A549 (cell line): Measurements from ENCODE around the gene SORCS1. TPM values are rescaled to one million over a fixed set of nuclear protein-coding genes. Genes with fewer than 3 reads are reported as not detected.

Experiments used
- ATAC-seq, 2 experiments: fragments of 200-7000 bp in 1 of 2; fragments of >200 bp in 1 of 2; cut with Nextera tagmentation in 1 of 2; cut with Tn5 transposase in 1 of 2; 3 replicates each; pipeline versions ENCODE4 v1.8.0 to v1.9.1; 2018 to 2020; ENCODE audit warnings: mild to moderate bottlenecking in 1 of 2, moderate library complexity in 1 of 2
- CTCF ChIA-PET: fragments of 300-600 bp; sonication (Branson Sonifier 250); formaldehyde crosslinking; extraction: SDS; loops from one replicate; lab custom pipeline; 2021; ENCODE audit warnings: antibody characterized with exemption, inconsistent platforms; lab: Yijun Ruan, JAX
- POLR2A ChIA-PET: fragments of 350-600 bp; formaldehyde crosslinking; extraction: SDS; loops from one replicate; lab custom pipeline; 2021; ENCODE audit warnings: antibody characterized with exemption, inconsistent platforms; lab: Yijun Ruan, JAX
- DNase-seq, 2 experiments: peaks; one replicate each; pipeline versions ENCODE4 v3.0.0 to v3.0.0-alpha.2; 2011 to 2016; ENCODE audit warnings: low read depth in 1 of 2, low spot score in 1 of 2
- FAIRE-seq: peaks from 2 replicates; lab custom pipeline; 2011; peaks lifted over from hg19 to GRCh38; lab: Jason Lieb, UNC
- H3K27ac ChIP-seq, 2 experiments: fragments of >200 bp; sonication (Bioruptor Twin); formaldehyde crosslinking; 3 replicates each; pipeline ENCODE4 v1.5.1; 2016 to 2017
- H3K4me1 ChIP-seq: fragments of >200 bp; sonication (Bioruptor Twin); formaldehyde crosslinking; 3 replicates; pipeline ENCODE4 v1.6.1; 2016
- H3K4me2 ChIP-seq: fragments of >200 bp; sonication (Bioruptor Twin); formaldehyde crosslinking; 3 replicates; pipeline ENCODE4 v1.6.1; 2016
- H3K4me3 ChIP-seq: fragments of >200 bp; sonication (Bioruptor Twin); formaldehyde crosslinking; 3 replicates; pipeline ENCODE4 v1.5.1; 2016
- H3K9me3 ChIP-seq: fragments of >200 bp; sonication (Bioruptor Twin); formaldehyde crosslinking; 3 replicates; pipeline ENCODE4 v1.6.1; 2016
- CBX2 ChIP-seq: fragments of 200-600 bp; sonication (generic); IDR thresholded peaks from 2 replicates; pipeline ENCODE4 v1.6.1; 2016; ENCODE audit warnings: low read depth, mild to moderate bottlenecking, borderline replicate concordance
- CEBPB ChIP-seq, 2 experiments: fragments of >200 bp in 1 of 2; sonication (Bioruptor Twin) in 1 of 2; formaldehyde crosslinking in 1 of 2; IDR thresholded peaks; 2 replicates each; pipeline ENCODE4 v1.6.1; 2012 to 2016
- CHD2 ChIP-seq: fragments of 150-350 bp; IDR thresholded peaks from 2 replicates; pipeline ENCODE4 v1.6.1; 2014; ENCODE audit warnings: low read length; ENCODE audit not compliant: partially characterized antibody
- CHD4 ChIP-seq: fragments of 200-600 bp; sonication (generic); IDR thresholded peaks from 2 replicates; pipeline ENCODE4 v1.6.1; 2016; ENCODE audit warnings: antibody characterized with exemption, mild to moderate bottlenecking, borderline replicate concordance
- EHMT2 ChIP-seq: fragments of 200-600 bp; sonication (generic); IDR thresholded peaks from 2 replicates; pipeline ENCODE4 v1.6.1; 2016; ENCODE audit warnings: antibody characterized with exemption, low read depth, mild to moderate bottlenecking, moderate library complexity
- ESRRA ChIP-seq: fragments of 150-350 bp; IDR thresholded peaks from 2 replicates; pipeline ENCODE4 v1.6.1; 2014; ENCODE audit warnings: mild to moderate bottlenecking, low read length, borderline replicate concordance
- HOXB13 ChIP-seq: fragments of 250-450 bp; sonication (Bioruptor Pico); IDR thresholded peaks from 2 replicates; pipeline ENCODE4 v1.5.0; 2020; ENCODE audit warnings: low read depth, mild to moderate bottlenecking, moderate library complexity
- HOXB5 ChIP-seq: fragments of 250-450 bp; sonication (Bioruptor Pico); IDR thresholded peaks from 2 replicates; pipeline ENCODE4 v1.5.0; 2020; ENCODE audit warnings: mild to moderate bottlenecking, moderate library complexity
- JUNB ChIP-seq: fragments of >200 bp; sonication (Bioruptor Twin); formaldehyde crosslinking; IDR thresholded peaks from 2 replicates; pipeline ENCODE4 v1.6.1; 2016
- KDM5A ChIP-seq: fragments of 200-600 bp; sonication (generic); IDR thresholded peaks from 2 replicates; pipeline ENCODE4 v1.6.1; 2016; ENCODE audit warnings: antibody characterized with exemption, mild to moderate bottlenecking
- NPAS2 ChIP-seq: fragments of 250-450 bp; sonication (Bioruptor Pico); IDR thresholded peaks from 2 replicates; pipeline ENCODE4 v1.8.0; 2022; ENCODE audit warnings: mild to moderate bottlenecking, moderate library complexity, borderline replicate concordance
- RARB ChIP-seq: fragments of 250-450 bp; sonication (Bioruptor Pico); IDR thresholded peaks from 2 replicates; pipeline ENCODE4 v1.8.0; 2021; ENCODE audit warnings: mild to moderate bottlenecking, moderate library complexity
- TP53 ChIP-seq: fragments of 250-450 bp; sonication (Bioruptor Pico); IDR thresholded peaks from 2 replicates; pipeline ENCODE4 v1.5.0; 2021; ENCODE audit warnings: mild to moderate bottlenecking, moderate library complexity
- WGBS: methylation state at CpG from one replicate; pipeline ENCODE4 v1.1.6; 2017; ENCODE audit errors: missing lambda C conversion rate; 5-methylcytosine and 5-hydroxymethylcytosine counted together
- polyA plus RNA-seq, 4 experiments: library from polyadenylated mRNA; depleted of rRNA in 3 of 4; stranded (reverse); fragments of >200 nt; fragmentation: RNase III in 1 of 4; extraction: RNeasy Plus Mini Kit Qiagen cat#74134 plus additional on column Dnase treatment in 1 of 4; gene quantifications; 2 replicates in 3 of 4; 3 replicates in 1 of 4; pipeline ENCODE4 v1.2.3, GENCODE V29; 2011 to 2017
- TF ChIP-seq, protein P1 (sequence below): IDR thresholded peaks from 2 replicates; pipeline ENCODE4 v1.6.1; 2012; ENCODE audit warnings: low read depth, borderline replicate concordance
- TF ChIP-seq, protein P2 (sequence below): fragments of 250-450 bp; sonication (Bioruptor Pico); IDR thresholded peaks from 2 replicates; pipeline ENCODE4 v1.5.0; 2020; ENCODE audit warnings: low read depth, mild to moderate bottlenecking, moderate library complexity
- TF ChIP-seq, protein P3 (sequence below): fragments of 250-450 bp; sonication (Bioruptor Pico); IDR thresholded peaks from 2 replicates; pipeline ENCODE4 v1.5.0; 2021; ENCODE audit warnings: mild to moderate bottlenecking, moderate library complexity, borderline replicate concordance
- TF ChIP-seq, protein P4 (sequence below): fragments of >200 bp; sonication (Bioruptor Twin); formaldehyde crosslinking; IDR thresholded peaks from 2 replicates; pipeline ENCODE4 v1.6.1; 2016
- TF ChIP-seq, protein P5 (sequence below): fragments of >200 bp; sonication (Bioruptor Twin); formaldehyde crosslinking; IDR thresholded peaks from 3 replicates; pipeline ENCODE4 v1.5.1; 2016

Gene SORCS1
- polyA plus RNA-seq, 2 of the 4 experiments (the other 2 are of a cell fraction): not detected

DNA sequence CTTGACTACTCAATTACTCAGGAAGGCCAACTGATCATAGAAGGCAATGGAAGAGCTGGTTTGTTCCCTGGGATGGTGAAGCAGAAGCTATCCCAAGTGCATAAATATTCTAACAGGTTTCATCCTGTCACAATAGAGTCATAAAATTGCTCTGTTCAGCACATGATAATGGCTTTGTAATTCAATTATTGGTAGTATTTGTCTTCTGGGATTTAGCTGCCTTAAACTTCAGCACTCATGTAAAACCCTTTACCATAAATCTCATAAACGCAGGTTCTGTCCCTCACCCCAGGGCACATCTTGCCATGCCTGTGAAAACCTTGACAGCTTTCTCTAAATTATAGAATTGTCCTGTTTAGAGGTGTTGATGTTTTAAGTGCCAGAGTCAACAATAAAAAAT lies 417.6 kb downstream of the SORCS1 start:
- no peak overlapping the region for H3K4me2 ChIP-seq
- no peak overlapping the region for H3K27ac ChIP-seq
- H3K4me3 ChIP-seq: no peak overlapping the region
- CTCF ChIA-PET: no interaction called here
- H3K4me1 ChIP-seq: no peaks in the 10 kb centered on the region
- no peak for DNase-seq
- POLR2A ChIA-PET: no interaction called here
- ATAC-seq: no peak
- FAIRE-seq: no peak
- no peaks in the 10 kb centered on the region for H3K9me3 ChIP-seq
- WGBS: 5% methylated on average over 1 of the region's 1 CpG
- TF ChIP-seq CBX2: no peak
- TF ChIP-seq, protein P1, sequence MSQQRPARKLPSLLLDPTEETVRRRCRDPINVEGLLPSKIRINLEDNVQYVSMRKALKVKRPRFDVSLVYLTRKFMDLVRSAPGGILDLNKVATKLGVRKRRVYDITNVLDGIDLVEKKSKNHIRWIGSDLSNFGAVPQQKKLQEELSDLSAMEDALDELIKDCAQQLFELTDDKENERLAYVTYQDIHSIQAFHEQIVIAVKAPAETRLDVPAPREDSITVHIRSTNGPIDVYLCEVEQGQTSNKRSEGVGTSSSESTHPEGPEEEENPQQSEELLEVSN: no peak
- no peak for TF ChIP-seq EHMT2
- TF ChIP-seq, protein P2, sequence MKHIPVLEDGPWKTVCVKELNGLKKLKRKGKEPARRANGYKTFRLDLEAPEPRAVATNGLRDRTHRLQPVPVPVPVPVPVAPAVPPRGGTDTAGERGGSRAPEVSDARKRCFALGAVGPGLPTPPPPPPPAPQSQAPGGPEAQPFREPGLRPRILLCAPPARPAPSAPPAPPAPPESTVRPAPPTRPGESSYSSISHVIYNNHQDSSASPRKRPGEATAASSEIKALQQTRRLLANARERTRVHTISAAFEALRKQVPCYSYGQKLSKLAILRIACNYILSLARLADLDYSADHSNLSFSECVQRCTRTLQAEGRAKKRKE: no peak
- TF ChIP-seq, protein P3, sequence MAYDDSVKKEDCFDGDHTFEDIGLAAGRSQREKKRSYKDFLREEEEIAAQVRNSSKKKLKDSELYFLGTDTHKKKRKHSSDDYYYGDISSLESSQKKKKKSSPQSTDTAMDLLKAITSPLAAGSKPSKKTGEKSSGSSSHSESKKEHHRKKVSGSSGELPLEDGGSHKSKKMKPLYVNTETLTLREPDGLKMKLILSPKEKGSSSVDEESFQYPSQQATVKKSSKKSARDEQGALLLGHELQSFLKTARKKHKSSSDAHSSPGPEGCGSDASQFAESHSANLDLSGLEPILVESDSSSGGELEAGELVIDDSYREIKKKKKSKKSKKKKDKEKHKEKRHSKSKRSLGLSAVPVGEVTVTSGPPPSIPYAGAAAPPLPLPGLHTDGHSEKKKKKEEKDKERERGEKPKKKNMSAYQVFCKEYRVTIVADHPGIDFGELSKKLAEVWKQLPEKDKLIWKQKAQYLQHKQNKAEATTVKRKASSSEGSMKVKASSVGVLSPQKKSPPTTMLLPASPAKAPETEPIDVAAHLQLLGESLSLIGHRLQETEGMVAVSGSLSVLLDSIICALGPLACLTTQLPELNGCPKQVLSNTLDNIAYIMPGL (CRISPR knock-in tag): no peak
- TF ChIP-seq, protein P4, sequence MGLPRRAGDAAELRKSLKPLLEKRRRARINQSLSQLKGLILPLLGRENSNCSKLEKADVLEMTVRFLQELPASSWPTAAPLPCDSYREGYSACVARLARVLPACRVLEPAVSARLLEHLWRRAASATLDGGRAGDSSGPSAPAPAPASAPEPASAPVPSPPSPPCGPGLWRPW: no peak
- TF ChIP-seq CEBPB (IDR thresholded peaks at IDR 0.05): no peak
- no peak for TF ChIP-seq CHD2
- no peak for TF ChIP-seq JUNB
- no peak for TF ChIP-seq RARB (CRISPR knock-in tag)

DNA sequence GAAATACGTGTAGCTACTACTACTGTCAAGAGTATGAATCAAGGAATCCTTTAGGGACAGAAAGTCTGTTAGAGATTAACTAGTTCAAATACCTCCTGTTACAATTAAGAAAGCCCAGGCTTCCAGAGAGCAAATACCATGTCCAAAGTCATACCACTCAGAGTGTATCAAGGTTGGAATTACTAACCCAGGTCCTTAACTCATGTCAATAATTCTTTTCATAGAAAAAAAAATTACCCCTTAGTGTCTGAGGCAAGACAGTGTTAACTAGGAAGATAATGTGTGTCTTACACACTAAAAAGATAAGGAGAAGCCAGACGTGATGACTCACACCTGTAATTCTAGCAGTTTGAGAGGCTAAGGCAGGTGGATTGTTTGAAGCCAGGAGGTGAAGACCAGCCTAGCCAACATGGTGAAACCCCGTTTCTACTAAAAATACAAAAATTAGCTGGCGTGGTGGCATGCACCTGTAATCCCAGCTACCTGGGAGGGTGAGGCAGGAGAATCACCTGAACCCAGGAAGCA lies 423.4 kb downstream of the SORCS1 start:
- ChIA-PET POLR2A (no interaction called here), CTCF (no interaction called here)
- DNase-seq: no peak
- ATAC-seq: no peak
- no peaks in the 10 kb centered on the region for H3K4me1 ChIP-seq
- H3K27ac ChIP-seq: no peak overlapping the region
- no peak overlapping the region for H3K4me3 ChIP-seq
- under 1% methylated on average over 4 of the region's 4 CpGs for WGBS
- H3K4me2 ChIP-seq: no peak overlapping the region
- TF ChIP-seq TP53 (CRISPR knock-in tag) (no peak), JUNB (no peak), CBX2 (no peak), HOXB5 (CRISPR knock-in tag) (no peak), KDM5A (no peak), ESRRA (no peak), NPAS2 (CRISPR knock-in tag) (no peak), CHD4 (no peak), RARB (CRISPR knock-in tag) (no peak), EHMT2 (no peak), HOXB13 (no peak)
- TF ChIP-seq, protein P5, sequence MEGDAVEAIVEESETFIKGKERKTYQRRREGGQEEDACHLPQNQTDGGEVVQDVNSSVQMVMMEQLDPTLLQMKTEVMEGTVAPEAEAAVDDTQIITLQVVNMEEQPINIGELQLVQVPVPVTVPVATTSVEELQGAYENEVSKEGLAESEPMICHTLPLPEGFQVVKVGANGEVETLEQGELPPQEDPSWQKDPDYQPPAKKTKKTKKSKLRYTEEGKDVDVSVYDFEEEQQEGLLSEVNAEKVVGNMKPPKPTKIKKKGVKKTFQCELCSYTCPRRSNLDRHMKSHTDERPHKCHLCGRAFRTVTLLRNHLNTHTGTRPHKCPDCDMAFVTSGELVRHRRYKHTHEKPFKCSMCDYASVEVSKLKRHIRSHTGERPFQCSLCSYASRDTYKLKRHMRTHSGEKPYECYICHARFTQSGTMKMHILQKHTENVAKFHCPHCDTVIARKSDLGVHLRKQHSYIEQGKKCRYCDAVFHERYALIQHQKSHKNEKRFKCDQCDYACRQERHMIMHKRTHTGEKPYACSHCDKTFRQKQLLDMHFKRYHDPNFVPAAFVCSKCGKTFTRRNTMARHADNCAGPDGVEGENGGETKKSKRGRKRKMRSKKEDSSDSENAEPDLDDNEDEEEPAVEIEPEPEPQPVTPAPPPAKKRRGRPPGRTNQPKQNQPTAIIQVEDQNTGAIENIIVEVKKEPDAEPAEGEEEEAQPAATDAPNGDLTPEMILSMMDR: no peak
- TF ChIP-seq, protein P4: no peak
- no peak for FAIRE-seq
- no peaks in the 10 kb centered on the region for H3K9me3 ChIP-seq
